ENCODE data around the gene HAPLN2. TPM values are rescaled to one million over a fixed set of nuclear protein-coding genes. Genes with fewer than 3 reads are reported as not detected.

HAPLN2 gene
- total RNA-seq, 1 experiment from 2014 or later = 0.21 TPM

GRCh38 chr1:156578055-156578454 lies 41.2 kb upstream of the HAPLN2 start:
- BruUV-seq (replicated peaks) = no TSS peak
- Histone ChIP-seq H3K4me3 (ENCODE audit: low read depth in 2 of 2, low read length in 2 of 2) (no peak overlapping the region), H3K9me3 (ENCODE audit: control insufficient read depth, insufficient read depth, low read depth, low read length) (no peaks in the 10 kb centered on the region), H3K36me3 (ENCODE audit: control insufficient read depth, insufficient read depth, low read length) (no peaks in the 10 kb centered on the region), H3K27me3 (ENCODE audit: control insufficient read depth, insufficient read depth, low read length) (no peaks in the 10 kb centered on the region), H3K4me1 (ENCODE audit: control insufficient read depth, insufficient read depth, low read length) (no peaks in the 10 kb centered on the region), H3K27ac (ENCODE audit: low read length) (no peak overlapping the region)
- ChIA-PET POLR2A (no interaction called here), CTCF (interaction anchor here (0.5 to 1.3 kb wide), 3 partner anchors 35 to 120 kb away, joined by 3 to 10 read pairs (median 5); no protein-coding TSS in a partner anchor)
- DNase-seq (ENCODE audit: low read depth, low spot score) (no peak), ATAC-seq (no peak)
- intact Hi-C loops (cut with micrococcal nuclease; ENCODE audit: unreplicated experiment) = no loop called here
- no peak for TF ChIP-seq CTCF (IDR thresholded peaks at IDR 0.05)
- no peak for TF ChIP-seq TCF7L2 (IDR thresholded peaks at IDR 0.05; ENCODE audit: low read depth, low read length)
- TF ChIP-seq SIN3A (IDR thresholded peaks at IDR 0.05; ENCODE audit: borderline replicate concordance, insufficient read depth, low read depth, low read length) = no peak
- TF ChIP-seq REST (IDR thresholded peaks at IDR 0.05; ENCODE audit: insufficient read depth in 1 of 2, low read depth in 2 of 2, low read length in 1 of 2) = no peak
- TF ChIP-seq POLR2AphosphoS5 (IDR thresholded peaks at IDR 0.05; ENCODE audit: low read depth, low read length) = no peak
- in situ Hi-C loops (cut with HindIII; ENCODE audit: low pct_unique_long_range_greater_than_20kb, low sequenced_read_pairs) = no loop called here

- BruUV-seq (replicated peaks) = no TSS peak
- in situ Hi-C loops (cut with HindIII; ENCODE audit: low pct_unique_long_range_greater_than_20kb, low sequenced_read_pairs) = no loop called here
- no peaks in the 10 kb centered on the region for H3K4me1 ChIP-seq (ENCODE audit: control insufficient read depth, insufficient read depth, low read length)
- no peak within 1 kb of the TSS for H3K27ac ChIP-seq (ENCODE audit: low read length)
- CTCF ChIA-PET = interaction anchor here (0.6 to 1.6 kb wide), 4 partner anchors 29 to 97 kb away, joined by 3 to 10 read pairs (median 6); no protein-coding TSS in a partner anchor
- POLR2A ChIA-PET = no interaction called here
- no peaks in the 10 kb centered on the region for H3K27me3 ChIP-seq (ENCODE audit: control insufficient read depth, insufficient read depth, low read length)
- ATAC-seq (no peak), DNase-seq (ENCODE audit: low read depth, low spot score) (no peak)
- no peaks in the 10 kb centered on the region for H3K36me3 ChIP-seq (ENCODE audit: control insufficient read depth, insufficient read depth, low read length)
- intact Hi-C loops (cut with micrococcal nuclease; ENCODE audit: unreplicated experiment) = no loop called here
- no peaks in the 10 kb centered on the region for H3K9me3 ChIP-seq (ENCODE audit: control insufficient read depth, insufficient read depth, low read depth, low read length)
- H3K4me3 ChIP-seq (ENCODE audit: low read depth in 2 of 2, low read length in 2 of 2) = no peak within 1 kb of the TSS
- TF ChIP-seq REST (IDR thresholded peaks at IDR 0.05; ENCODE audit: insufficient read depth in 1 of 2, low read depth in 2 of 2, low read length in 1 of 2) (no peak), TCF7L2 (IDR thresholded peaks at IDR 0.05; ENCODE audit: low read depth, low read length) (no peak), SIN3A (IDR thresholded peaks at IDR 0.05; ENCODE audit: borderline replicate concordance, insufficient read depth, low read depth, low read length) (no peak), POLR2AphosphoS5 (IDR thresholded peaks at IDR 0.05; ENCODE audit: low read depth, low read length) (no peak), CTCF (IDR thresholded peaks at IDR 0.05) (no peak)
Measured at GRCh38 chr1:156579472-156579871, 39.7 kb upstream of the HAPLN2 start, which contains the start of gene TTC24. TTC24 (plus strand) TSS chr1:156579723; CDS start chr1:156581365, 1,642 bp downstream.
